ENCODE measurements around the gene ZBED5.

DNA sequence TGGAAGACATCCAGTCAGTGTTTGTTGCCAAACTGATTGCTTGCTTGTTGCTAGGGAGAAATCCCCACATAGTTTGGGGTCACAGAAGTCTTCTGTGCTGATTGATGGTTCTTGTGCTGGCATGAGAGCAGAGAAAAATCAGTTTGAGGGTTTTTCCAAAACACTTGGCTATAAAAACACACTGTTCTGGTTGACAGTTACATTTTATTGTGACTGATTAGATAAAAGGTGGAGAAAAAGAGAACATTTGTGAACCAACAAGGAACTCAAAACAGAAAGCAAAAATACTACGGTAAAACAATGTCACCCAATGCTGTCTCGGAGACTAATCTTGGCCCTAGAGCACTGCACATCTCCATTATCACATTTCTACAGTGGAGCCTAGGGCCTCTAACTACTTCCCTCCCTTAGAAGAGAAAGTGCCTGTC, 34.7 kb downstream of the ZBED5 start:
- TF ChIP-seq POLR2AphosphoS5 (IDR thresholded peaks at IDR 0.05) (no peak), EP300 (IDR thresholded peaks at IDR 0.05) (no peak), POLR2A (IDR thresholded peaks at IDR 0.05) (no peak)
- TF ChIP-seq, protein P1, sequence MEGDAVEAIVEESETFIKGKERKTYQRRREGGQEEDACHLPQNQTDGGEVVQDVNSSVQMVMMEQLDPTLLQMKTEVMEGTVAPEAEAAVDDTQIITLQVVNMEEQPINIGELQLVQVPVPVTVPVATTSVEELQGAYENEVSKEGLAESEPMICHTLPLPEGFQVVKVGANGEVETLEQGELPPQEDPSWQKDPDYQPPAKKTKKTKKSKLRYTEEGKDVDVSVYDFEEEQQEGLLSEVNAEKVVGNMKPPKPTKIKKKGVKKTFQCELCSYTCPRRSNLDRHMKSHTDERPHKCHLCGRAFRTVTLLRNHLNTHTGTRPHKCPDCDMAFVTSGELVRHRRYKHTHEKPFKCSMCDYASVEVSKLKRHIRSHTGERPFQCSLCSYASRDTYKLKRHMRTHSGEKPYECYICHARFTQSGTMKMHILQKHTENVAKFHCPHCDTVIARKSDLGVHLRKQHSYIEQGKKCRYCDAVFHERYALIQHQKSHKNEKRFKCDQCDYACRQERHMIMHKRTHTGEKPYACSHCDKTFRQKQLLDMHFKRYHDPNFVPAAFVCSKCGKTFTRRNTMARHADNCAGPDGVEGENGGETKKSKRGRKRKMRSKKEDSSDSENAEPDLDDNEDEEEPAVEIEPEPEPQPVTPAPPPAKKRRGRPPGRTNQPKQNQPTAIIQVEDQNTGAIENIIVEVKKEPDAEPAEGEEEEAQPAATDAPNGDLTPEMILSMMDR (IDR thresholded peaks at IDR 0.05) = no peak

All from suprapubic skin (tissue), 4 donors.